ENCODE measurements around the gene RSL24D1.

The RSL24D1 gene

DNA sequence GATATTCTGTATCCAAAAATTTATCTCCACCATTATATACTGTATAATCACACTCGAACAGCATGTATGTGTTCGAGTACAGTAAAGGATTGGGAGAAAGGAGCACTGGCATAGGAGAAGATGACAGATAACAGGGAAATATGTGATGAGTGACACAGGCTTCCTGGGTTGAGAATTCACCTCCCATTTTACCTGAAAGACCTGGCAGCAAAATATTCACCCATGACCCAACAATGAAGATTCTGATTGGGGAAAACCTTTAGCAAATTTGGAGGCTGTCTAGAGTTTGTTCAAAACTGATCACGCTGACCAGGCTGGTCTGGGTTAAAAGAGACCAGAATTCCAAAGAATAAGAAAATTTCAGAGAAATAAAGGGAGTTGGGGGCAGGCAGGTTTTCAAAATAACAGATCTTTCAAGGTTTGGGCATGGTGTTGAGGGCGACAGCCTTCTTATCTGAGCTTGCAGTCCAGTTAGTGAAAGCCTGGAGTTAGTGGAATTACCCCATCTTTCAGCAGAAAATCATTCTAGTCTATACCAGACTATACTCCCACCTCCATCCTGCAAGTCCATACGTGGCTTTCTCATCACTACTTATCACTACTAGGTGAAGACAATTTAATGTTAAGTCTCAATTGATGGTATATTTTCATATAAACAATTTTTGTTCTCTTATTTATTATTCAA is 42.8 kb upstream of the RSL24D1 start:
- Histone ChIP-seq H3K27me3 (replicated peaks; ENCODE audit: control insufficient read depth, insufficient read depth, low read length) (no peaks in the 10 kb centered on the region), H3K36me3 (ENCODE audit: control insufficient read depth, insufficient read depth, low read length) (no peaks in the 10 kb centered on the region), H3K4me3 (replicated peaks; ENCODE audit: low read depth, low read length) (no peak overlapping the region)
- TF ChIP-seq, protein P1, sequence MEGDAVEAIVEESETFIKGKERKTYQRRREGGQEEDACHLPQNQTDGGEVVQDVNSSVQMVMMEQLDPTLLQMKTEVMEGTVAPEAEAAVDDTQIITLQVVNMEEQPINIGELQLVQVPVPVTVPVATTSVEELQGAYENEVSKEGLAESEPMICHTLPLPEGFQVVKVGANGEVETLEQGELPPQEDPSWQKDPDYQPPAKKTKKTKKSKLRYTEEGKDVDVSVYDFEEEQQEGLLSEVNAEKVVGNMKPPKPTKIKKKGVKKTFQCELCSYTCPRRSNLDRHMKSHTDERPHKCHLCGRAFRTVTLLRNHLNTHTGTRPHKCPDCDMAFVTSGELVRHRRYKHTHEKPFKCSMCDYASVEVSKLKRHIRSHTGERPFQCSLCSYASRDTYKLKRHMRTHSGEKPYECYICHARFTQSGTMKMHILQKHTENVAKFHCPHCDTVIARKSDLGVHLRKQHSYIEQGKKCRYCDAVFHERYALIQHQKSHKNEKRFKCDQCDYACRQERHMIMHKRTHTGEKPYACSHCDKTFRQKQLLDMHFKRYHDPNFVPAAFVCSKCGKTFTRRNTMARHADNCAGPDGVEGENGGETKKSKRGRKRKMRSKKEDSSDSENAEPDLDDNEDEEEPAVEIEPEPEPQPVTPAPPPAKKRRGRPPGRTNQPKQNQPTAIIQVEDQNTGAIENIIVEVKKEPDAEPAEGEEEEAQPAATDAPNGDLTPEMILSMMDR (IDR thresholded peaks at IDR 0.05; ENCODE audit: insufficient read depth, low read length, poor library complexity, severe bottlenecking), result no peak
- no peak for DNase-seq (ENCODE audit: extremely low read depth, insufficient read length)

DNA sequence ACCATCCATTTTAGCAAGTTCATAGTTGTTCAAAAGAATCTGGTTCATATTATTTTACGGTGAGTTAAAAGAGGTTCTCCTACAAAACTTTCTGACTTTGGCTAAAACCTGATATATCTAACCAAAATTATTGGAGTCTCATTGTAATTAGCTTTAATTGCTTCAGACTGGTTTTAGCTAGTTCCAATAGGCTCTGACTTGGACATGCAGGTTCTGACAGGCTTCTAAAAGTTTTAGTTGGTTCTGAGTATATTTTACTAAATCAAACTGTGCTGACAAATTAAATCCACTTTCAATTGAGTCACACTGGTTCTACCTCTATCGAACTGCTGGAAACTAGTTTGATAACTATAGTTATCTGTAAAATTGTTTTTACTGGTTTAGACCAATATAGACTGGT is 42.1 kb upstream of the RSL24D1 start:
- Histone ChIP-seq H3K4me3 (replicated peaks; ENCODE audit: low read depth, low read length) (no peak overlapping the region), H3K27me3 (replicated peaks; ENCODE audit: control insufficient read depth, insufficient read depth, low read length) (no peaks in the 10 kb centered on the region), H3K36me3 (ENCODE audit: control insufficient read depth, insufficient read depth, low read length) (no peaks in the 10 kb centered on the region)
- TF ChIP-seq, protein P1 (IDR thresholded peaks at IDR 0.05; ENCODE audit: insufficient read depth, low read length, poor library complexity, severe bottlenecking), result no peak
- DNase-seq (ENCODE audit: extremely low read depth, insufficient read length), result no peak

DNA sequence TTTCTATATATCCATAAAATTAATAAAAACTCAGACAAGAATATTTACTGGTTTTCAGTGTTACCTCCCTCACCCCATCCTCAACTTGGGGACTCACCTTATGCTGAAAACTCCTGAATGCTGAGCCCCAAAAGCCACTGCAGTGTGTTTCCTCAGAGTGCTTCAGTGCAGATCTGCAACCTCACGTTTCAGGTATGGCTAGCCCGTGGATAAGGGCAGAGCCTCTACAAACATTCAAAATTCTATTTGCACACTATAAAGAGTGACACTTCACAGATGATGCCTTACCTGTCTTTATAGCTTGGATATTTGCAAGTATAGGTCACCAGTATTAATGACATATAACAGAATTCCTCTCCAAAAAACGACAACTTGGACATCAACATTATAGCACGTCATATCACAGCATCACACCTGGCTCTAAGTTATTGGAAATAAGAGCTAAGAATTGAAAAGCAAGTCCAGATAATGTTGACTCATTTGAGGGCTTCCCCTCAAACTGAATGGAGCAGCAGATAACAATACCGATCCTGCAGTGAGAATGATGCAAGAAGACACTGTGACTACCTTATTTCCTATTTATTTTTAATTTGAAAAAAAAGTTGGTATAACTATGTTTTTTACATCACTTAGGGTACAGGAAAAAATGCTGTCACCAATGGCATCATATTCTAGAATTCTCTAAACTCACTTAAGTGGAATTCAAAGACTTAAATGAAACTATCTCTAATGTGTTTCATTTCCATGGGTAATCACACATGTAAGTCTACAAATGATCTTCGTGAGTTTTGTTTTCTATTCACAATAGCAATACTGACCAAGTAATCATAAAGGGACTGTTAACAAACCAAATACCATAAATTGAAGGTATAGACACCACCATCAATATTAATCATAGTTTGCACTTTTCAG is 40.7 kb upstream of the RSL24D1 start:
- TF ChIP-seq, protein P1 (IDR thresholded peaks at IDR 0.05; ENCODE audit: insufficient read depth, low read length, poor library complexity, severe bottlenecking), result no peak
- no peaks in the 10 kb centered on the region for H3K27me3 ChIP-seq (replicated peaks; ENCODE audit: control insufficient read depth, insufficient read depth, low read length)
- no peak overlapping the region for H3K4me3 ChIP-seq (replicated peaks; ENCODE audit: low read depth, low read length)
- DNase-seq (ENCODE audit: extremely low read depth, insufficient read length), result no peak
- no peaks in the 10 kb centered on the region for H3K36me3 ChIP-seq (ENCODE audit: control insufficient read depth, insufficient read depth, low read length)

DNA sequence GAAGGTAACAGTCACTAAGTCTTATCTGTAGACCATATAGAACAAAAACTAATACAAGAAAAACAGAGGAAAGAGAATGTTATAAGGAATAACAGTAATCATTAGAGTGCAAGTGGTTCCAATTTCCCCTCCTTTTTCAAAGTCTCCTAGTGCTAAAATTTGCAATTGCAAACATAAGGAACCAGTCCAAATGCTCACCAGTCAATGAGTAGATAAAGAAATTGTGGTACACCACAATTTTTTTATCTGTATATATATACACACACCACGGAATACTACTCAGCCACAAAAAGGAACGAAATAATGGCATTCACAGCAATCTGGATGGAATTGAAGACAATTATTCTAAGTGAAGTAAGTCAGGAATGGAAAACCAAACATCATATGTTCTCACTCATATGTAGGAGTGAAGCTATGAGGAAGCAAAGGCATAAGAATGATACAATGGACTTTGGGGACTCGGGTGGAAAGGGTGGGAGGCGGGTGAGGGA is 38.9 kb upstream of the RSL24D1 start:
- no peak overlapping the region for H3K4me3 ChIP-seq (replicated peaks; ENCODE audit: low read depth, low read length)
- H3K36me3 ChIP-seq (ENCODE audit: control insufficient read depth, insufficient read depth, low read length), result no peaks in the 10 kb centered on the region; the same call in 1 of the 2 replicates
- no peak for DNase-seq (ENCODE audit: extremely low read depth, insufficient read length)
- no peaks in the 10 kb centered on the region for H3K27me3 ChIP-seq (replicated peaks; ENCODE audit: control insufficient read depth, insufficient read depth, low read length)
- TF ChIP-seq, protein P1 (IDR thresholded peaks at IDR 0.05; ENCODE audit: insufficient read depth, low read length, poor library complexity, severe bottlenecking), result no peak

DNA sequence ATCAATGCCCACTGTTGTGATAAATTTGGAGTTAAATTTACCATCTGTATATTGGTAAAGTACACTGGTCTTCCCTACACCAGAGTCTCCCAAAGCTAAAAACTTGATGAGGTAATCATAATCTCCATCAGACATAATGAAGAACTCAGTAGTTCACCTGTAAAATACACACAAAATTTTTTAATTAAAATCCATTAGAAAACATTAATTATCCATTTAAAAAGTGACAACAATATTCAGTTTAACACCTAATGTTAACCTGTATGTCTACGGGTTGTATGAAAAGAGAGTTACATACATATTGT is 38.0 kb upstream of the RSL24D1 start:
- no peaks in the 10 kb centered on the region for H3K27me3 ChIP-seq (replicated peaks; ENCODE audit: control insufficient read depth, insufficient read depth, low read length)
- H3K36me3 ChIP-seq (ENCODE audit: control insufficient read depth, insufficient read depth, low read length), result peaks cover 2% of the 10 kb centered on the region
- TF ChIP-seq, protein P1 (IDR thresholded peaks at IDR 0.05; ENCODE audit: insufficient read depth, low read length, poor library complexity, severe bottlenecking), result no peak
- no peak for DNase-seq (ENCODE audit: extremely low read depth, insufficient read length)
- no peak overlapping the region for H3K4me3 ChIP-seq (replicated peaks; ENCODE audit: low read depth, low read length)

All from GM06990 (cell line).